ENCODE results near the gene COMP.

DNA sequence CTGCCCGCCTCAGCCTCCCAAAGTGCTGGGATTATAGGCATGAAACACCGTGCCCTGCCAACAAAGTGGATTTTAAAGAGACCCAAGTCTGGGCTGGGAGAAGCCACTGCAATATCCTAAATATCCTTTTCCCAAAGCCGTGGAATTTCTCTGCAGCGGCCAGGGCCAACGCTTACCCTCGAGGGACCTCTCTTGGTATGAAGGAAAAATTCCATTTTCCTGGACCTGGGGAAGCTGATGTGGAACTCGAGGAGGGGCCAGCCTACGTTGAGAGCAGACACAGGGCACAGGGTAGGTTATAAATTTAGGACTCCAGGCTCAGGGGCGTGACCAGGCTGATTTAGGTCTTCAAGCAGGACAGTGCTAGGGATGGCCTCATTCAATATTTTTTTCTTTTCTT lies 23.0 kb upstream of the COMP start:
- TF ChIP-seq, protein P1, sequence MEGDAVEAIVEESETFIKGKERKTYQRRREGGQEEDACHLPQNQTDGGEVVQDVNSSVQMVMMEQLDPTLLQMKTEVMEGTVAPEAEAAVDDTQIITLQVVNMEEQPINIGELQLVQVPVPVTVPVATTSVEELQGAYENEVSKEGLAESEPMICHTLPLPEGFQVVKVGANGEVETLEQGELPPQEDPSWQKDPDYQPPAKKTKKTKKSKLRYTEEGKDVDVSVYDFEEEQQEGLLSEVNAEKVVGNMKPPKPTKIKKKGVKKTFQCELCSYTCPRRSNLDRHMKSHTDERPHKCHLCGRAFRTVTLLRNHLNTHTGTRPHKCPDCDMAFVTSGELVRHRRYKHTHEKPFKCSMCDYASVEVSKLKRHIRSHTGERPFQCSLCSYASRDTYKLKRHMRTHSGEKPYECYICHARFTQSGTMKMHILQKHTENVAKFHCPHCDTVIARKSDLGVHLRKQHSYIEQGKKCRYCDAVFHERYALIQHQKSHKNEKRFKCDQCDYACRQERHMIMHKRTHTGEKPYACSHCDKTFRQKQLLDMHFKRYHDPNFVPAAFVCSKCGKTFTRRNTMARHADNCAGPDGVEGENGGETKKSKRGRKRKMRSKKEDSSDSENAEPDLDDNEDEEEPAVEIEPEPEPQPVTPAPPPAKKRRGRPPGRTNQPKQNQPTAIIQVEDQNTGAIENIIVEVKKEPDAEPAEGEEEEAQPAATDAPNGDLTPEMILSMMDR (IDR thresholded peaks at IDR 0.05; ENCODE audit: low read depth, low read length, poor library complexity, severe bottlenecking), result no peak
- TF ChIP-seq EZH2phosphoT487 (IDR thresholded peaks at IDR 0.05; ENCODE audit: borderline replicate concordance, low read length), result no peak
